GM19397 (cell line): ENCODE measurements around the gene EPS8.

Experiments
- ATAC-seq: cut with Tn5 transposase; IDR thresholded peaks from one replicate; pipeline ENCODE4 v1.9.1; 2021; ENCODE audit warnings: mild to moderate bottlenecking, moderate library complexity; ENCODE audit not compliant: unreplicated experiment

EPS8 gene

GRCh38 chr12:15580431-15580830 lies 208.8 kb downstream of the EPS8 start:
- no peak for ATAC-seq

- no peak for ATAC-seq
Measured at GRCh38 chr12:15575671-15576541, 213.3 kb downstream of the EPS8 start.

GRCh38 chr12:15574353-15574752 lies 214.8 kb downstream of the EPS8 start:
- no peak for ATAC-seq
